Measurements from ENCODE around the gene CCNT2.

CCNT2 gene

GRCh38 chr2:134899204-134899603 lies 19.4 kb upstream of the CCNT2 start:
- no peak for TF ChIP-seq REST (IDR thresholded peaks at IDR 0.05; ENCODE audit: insufficient read depth in 1 of 2, low read depth in 2 of 2, low read length in 2 of 2)
- no peak for TF ChIP-seq SIN3A (IDR thresholded peaks at IDR 0.05; ENCODE audit: borderline replicate concordance, insufficient read depth, low read length)
- TF ChIP-seq POLR2AphosphoS5 (IDR thresholded peaks at IDR 0.05; ENCODE audit: low read depth, low read length), result no peak
- TF ChIP-seq FOXP2 (optimal IDR thresholded peaks at IDR 0.05; ENCODE audit: borderline replicate concordance, extremely low read depth, extremely low read length, insufficient read depth), result no peak
- no peak for TF ChIP-seq TAF1 (IDR thresholded peaks at IDR 0.05; ENCODE audit: borderline replicate concordance, insufficient read depth, low read length)

DNA sequence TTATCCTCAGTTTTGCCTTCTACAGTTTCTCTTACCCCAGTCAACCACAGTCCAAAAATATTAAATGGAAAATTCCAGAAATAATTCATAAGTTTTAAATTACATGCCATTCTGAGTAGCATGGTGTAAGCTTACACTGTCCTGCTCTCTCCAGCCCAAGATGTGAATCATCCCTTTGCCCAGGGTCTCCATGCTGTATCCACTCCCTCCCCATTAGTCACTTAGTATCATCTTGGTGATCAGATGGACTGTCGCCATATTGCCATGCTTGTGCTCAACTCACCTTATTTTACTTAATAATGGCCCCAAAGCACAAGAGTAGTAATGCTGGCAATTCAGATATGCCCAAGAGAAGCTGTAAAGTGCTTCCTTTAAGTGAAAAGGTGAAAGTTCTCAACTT lies 18.5 kb upstream of the CCNT2 start:
- TF ChIP-seq TAF1 (IDR thresholded peaks at IDR 0.05; ENCODE audit: borderline replicate concordance, insufficient read depth, low read length) (no peak), POLR2AphosphoS5 (IDR thresholded peaks at IDR 0.05; ENCODE audit: low read depth, low read length) (no peak), FOXP2 (optimal IDR thresholded peaks at IDR 0.05; ENCODE audit: borderline replicate concordance, extremely low read depth, extremely low read length, insufficient read depth) (no peak), REST (IDR thresholded peaks at IDR 0.05; ENCODE audit: insufficient read depth in 1 of 2, low read depth in 2 of 2, low read length in 2 of 2) (no peak), SIN3A (IDR thresholded peaks at IDR 0.05; ENCODE audit: borderline replicate concordance, insufficient read depth, low read length) (no peak)

DNA sequence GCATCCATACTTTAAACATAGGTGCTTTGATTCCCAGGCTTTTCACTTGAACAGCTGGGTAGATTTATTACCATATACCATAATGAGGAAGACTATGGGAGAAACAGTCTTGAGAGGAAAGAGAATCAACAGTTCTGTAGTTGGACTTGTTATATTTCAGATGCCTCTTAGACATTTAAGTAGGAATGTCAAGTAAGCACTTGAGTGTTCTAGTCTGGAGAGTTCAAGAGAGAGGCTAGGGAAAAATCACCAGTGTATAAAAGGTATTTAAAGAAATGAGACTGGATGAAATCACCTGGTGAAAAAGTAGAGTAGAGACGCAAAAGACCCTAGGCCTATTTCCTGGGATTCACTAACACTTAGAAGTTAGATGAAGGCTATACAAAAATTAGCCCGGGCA lies 13.5 kb upstream of the CCNT2 start:
- no peak for TF ChIP-seq FOXP2 (optimal IDR thresholded peaks at IDR 0.05; ENCODE audit: borderline replicate concordance, extremely low read depth, extremely low read length, insufficient read depth)
- TF ChIP-seq POLR2AphosphoS5 (IDR thresholded peaks at IDR 0.05; ENCODE audit: low read depth, low read length), result no peak
- no peak for TF ChIP-seq TAF1 (IDR thresholded peaks at IDR 0.05; ENCODE audit: borderline replicate concordance, insufficient read depth, low read length)
- no peak for TF ChIP-seq REST (IDR thresholded peaks at IDR 0.05; ENCODE audit: insufficient read depth in 1 of 2, low read depth in 2 of 2, low read length in 2 of 2)
- TF ChIP-seq SIN3A (IDR thresholded peaks at IDR 0.05; ENCODE audit: borderline replicate concordance, insufficient read depth, low read length), result no peak

DNA sequence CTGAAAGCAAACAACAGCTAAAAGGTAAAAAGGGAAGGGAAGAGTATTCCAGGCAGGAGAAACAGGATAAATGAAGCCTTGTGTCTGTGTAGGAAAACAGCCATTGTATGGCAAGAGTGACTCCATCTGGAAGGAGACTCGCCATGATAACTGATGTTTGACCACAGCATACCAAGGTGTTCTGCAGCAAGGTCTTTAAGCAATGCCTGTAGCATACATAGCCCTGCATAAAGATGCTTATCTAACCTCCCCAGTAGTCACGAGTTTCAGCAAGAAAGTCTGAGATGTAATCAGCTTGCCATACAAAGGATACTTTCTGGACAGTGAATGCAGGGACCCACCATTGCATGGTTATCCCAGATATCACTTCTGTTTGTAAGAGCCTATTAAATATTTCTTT lies 11.9 kb upstream of the CCNT2 start:
- TF ChIP-seq FOXP2 (optimal IDR thresholded peaks at IDR 0.05; ENCODE audit: borderline replicate concordance, extremely low read depth, extremely low read length, insufficient read depth) (no peak), TAF1 (IDR thresholded peaks at IDR 0.05; ENCODE audit: borderline replicate concordance, insufficient read depth, low read length) (no peak), REST (IDR thresholded peaks at IDR 0.05; ENCODE audit: insufficient read depth in 1 of 2, low read depth in 2 of 2, low read length in 2 of 2) (no peak), POLR2AphosphoS5 (IDR thresholded peaks at IDR 0.05; ENCODE audit: low read depth, low read length) (no peak)

GRCh38 chr2:134910763-134911399 lies 7.7 kb upstream of the CCNT2 start:
- no peak for TF ChIP-seq REST (IDR thresholded peaks at IDR 0.05; ENCODE audit: insufficient read depth in 1 of 2, low read depth in 2 of 2, low read length in 2 of 2)
- no peak for TF ChIP-seq TAF1 (IDR thresholded peaks at IDR 0.05; ENCODE audit: borderline replicate concordance, insufficient read depth, low read length)
- no peak for TF ChIP-seq POLR2AphosphoS5 (IDR thresholded peaks at IDR 0.05; ENCODE audit: low read depth, low read length)
- TF ChIP-seq FOXP2 (optimal IDR thresholded peaks at IDR 0.05; ENCODE audit: borderline replicate concordance, extremely low read depth, extremely low read length, insufficient read depth), result no peak
- TF ChIP-seq SIN3A (IDR thresholded peaks at IDR 0.05; ENCODE audit: borderline replicate concordance, insufficient read depth, low read length), result no peak

Data from PFSK-1 (cell line).